ENCODE data around the gene VAV2. TPM values are rescaled to one million over a fixed set of nuclear protein-coding genes. Genes with fewer than 3 reads are reported as not detected.

The VAV2 gene
- total RNA-seq, 1 donor from 2014 or later, result 61.9 TPM

DNA sequence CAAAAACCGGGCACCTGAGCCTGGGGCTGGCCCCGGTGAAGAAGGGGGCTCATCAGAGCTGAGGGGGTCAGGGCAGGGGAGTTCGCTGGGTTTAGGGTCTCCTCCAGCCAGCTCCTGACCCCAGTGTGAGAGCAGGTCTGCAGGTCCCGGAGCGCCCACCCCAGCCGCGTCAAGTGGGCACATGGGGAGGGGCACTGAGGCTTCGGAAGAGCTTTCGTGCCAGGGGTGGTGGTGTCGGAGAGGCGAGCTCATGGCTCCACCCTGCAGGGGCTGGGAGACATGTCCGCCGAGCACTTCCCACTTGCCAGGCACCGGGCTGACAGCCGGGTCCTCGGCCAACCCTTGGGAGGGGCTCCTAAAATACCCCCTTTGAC is 13.2 kb downstream of the VAV2 start:
- Mint-ChIP-seq H3K27ac (no peak overlapping the region), H3K4me1 (peaks cover 37% of the 10 kb centered on the region), H3K4me3 (no peak overlapping the region), H3K9me3 (no peaks in the 10 kb centered on the region), H3K27me3 (ENCODE audit: low read depth) (no peaks in the 10 kb centered on the region), H3K36me3 (no peaks in the 10 kb centered on the region)
- TF ChIP-seq, protein P1, sequence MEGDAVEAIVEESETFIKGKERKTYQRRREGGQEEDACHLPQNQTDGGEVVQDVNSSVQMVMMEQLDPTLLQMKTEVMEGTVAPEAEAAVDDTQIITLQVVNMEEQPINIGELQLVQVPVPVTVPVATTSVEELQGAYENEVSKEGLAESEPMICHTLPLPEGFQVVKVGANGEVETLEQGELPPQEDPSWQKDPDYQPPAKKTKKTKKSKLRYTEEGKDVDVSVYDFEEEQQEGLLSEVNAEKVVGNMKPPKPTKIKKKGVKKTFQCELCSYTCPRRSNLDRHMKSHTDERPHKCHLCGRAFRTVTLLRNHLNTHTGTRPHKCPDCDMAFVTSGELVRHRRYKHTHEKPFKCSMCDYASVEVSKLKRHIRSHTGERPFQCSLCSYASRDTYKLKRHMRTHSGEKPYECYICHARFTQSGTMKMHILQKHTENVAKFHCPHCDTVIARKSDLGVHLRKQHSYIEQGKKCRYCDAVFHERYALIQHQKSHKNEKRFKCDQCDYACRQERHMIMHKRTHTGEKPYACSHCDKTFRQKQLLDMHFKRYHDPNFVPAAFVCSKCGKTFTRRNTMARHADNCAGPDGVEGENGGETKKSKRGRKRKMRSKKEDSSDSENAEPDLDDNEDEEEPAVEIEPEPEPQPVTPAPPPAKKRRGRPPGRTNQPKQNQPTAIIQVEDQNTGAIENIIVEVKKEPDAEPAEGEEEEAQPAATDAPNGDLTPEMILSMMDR (IDR thresholded peaks at IDR 0.05; ENCODE audit: unreplicated experiment), result no peak
- no peak for DNase-seq (ENCODE audit: low spot score in 2 of 2, unreplicated experiment in 2 of 2)

DNA sequence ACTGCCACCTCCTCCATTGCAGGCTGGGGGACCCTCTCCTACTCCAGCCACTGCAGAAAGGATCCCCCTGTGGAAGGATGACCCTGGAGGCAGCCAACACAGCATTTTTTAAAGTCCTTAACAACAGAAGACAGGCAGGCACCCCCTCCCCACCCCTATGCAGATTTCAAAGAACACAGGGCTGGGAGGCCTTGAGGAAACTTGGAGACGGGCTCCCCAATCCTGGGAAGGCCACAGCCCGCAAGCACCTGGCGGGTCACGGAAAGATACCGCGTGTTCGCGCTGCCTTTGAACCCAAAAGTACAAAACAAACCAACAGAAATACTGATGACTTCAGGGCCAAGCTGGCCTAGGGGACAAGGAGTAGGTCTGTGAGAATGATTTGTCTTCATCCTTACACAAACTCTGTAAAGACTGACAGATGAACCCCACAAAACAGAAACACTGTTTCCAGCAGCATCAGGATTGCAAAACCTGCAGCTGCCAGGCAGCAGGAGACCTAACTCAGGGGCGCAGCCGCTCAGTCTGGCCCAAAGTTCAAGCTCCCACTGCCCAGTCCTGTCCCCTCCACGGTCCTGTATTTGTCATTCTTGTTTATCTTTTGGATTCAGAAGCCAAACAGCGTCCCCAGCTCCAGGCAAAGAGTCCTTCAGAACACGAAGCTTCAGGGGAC is 13.8 kb downstream of the VAV2 start:
- H3K9me3 Mint-ChIP-seq, result no peaks in the 10 kb centered on the region
- H3K36me3 Mint-ChIP-seq, result no peaks in the 10 kb centered on the region
- TF ChIP-seq, protein P1 (IDR thresholded peaks at IDR 0.05; ENCODE audit: unreplicated experiment), result no peak
- DNase-seq (ENCODE audit: low spot score in 2 of 2, unreplicated experiment in 2 of 2), result no peak
- no peak overlapping the region for H3K4me3 Mint-ChIP-seq
- H3K4me1 Mint-ChIP-seq, result peaks cover 40% of the 10 kb centered on the region
- no peak overlapping the region for H3K27ac Mint-ChIP-seq
- no peaks in the 10 kb centered on the region for H3K27me3 Mint-ChIP-seq (ENCODE audit: low read depth)

DNA sequence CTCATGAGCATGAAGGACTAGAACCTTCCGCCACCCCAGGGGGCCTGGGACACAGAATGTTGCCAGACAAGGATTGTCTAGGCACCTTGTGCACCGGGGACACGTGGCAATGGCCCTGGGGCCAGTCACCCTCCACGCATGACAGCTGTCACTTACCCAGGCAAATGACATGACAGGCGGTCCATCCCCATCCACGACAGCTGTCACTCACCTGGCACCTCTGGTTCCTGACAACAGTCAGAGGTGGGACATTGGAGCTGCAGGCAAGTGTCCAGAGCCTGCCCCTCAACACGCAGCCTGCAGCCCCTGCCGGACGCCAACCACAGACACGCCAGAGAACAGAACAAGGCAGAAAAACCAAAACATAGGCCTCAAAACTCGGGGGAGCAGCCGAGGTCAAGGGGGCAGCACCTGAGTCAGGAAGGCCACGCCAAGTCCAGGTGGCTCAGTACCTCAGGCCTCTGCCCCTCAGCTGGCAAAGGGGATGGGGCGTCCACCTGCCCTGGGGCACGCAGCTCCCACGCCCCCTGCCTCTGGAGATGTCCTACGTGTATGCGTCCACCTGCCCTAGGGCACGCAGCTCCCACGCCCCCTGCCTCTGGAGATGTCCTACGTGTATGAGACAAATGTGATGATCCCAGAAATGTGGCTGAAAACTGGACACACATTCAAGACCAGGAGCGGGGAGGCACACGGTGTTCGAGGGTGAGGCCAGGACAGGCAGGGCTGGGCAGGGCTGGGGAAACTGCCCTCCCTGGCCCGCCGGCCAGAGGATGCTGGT is 14.5 kb downstream of the VAV2 start:
- H3K9me3 Mint-ChIP-seq, result no peaks in the 10 kb centered on the region
- no peak for DNase-seq (ENCODE audit: low spot score in 2 of 2, unreplicated experiment in 2 of 2)
- H3K36me3 Mint-ChIP-seq, result no peaks in the 10 kb centered on the region
- H3K27me3 Mint-ChIP-seq (ENCODE audit: low read depth), result no peaks in the 10 kb centered on the region
- peaks cover 43% of the 10 kb centered on the region for H3K4me1 Mint-ChIP-seq
- TF ChIP-seq, protein P1 (IDR thresholded peaks at IDR 0.05; ENCODE audit: unreplicated experiment), result no peak
- no peak overlapping the region for H3K27ac Mint-ChIP-seq
- no peak overlapping the region for H3K4me3 Mint-ChIP-seq

DNA sequence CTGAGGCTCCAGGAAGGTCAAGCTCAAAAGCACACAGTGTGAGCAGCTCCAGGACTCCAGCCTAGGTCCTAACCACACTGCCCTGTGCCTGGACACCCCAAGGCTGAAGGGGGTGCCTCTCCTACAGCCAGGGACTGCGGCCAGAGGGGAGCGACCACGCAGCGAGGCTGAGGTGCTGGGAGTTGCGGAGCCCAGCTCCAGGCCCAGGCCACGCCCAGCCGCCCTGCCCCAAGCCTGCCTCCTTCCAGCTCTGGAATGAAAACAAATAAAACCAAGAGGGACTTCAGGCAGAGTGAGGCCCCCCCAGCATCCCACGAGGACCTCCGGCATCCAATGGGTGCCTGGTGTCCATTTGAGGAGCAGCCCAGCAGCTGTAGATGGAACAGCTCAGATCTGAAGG is 15.2 kb downstream of the VAV2 start:
- Mint-ChIP-seq H3K9me3 (no peaks in the 10 kb centered on the region), H3K36me3 (no peaks in the 10 kb centered on the region), H3K4me3 (no peak overlapping the region), H3K27me3 (ENCODE audit: low read depth) (no peaks in the 10 kb centered on the region), H3K27ac (no peak overlapping the region), H3K4me1 (peaks cover 49% of the 10 kb centered on the region)
- DNase-seq (ENCODE audit: low spot score in 2 of 2, unreplicated experiment in 2 of 2), result no peak
- TF ChIP-seq, protein P1 (IDR thresholded peaks at IDR 0.05; ENCODE audit: unreplicated experiment), result no peak

DNA sequence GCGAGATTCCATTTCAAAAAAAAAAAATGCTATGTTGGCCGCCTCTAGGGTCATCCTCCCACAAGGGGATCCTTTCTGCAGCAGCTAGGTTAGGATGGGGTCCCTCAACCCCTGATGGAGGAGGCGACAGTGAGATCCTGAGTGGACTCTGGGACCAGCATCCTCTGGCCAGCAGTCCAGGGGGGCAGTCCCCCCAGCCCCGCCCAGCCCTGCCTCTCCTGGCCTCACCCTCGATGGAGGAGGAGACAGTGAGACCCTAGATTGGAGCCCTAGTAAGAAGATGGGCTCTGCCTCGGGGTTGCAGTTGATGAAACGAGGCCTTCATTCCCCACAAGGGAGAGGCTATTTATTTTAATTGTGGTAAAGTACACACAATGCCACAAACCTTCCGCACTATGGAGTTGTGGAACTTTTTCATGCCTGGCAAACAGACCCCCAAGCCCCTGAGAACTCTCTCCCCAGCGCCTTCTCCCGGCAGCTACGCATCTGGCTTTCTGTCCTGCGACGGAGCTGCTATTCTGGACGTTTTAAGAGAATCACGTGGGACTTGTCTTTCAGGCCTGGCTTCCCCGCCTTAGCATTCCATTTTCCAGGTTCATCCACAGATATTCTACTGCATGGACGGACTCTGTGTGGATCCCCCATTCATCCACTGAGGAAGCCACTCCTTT is 15.8 kb downstream of the VAV2 start:
- no peaks in the 10 kb centered on the region for H3K9me3 Mint-ChIP-seq
- H3K36me3 Mint-ChIP-seq, result no peaks in the 10 kb centered on the region
- DNase-seq (ENCODE audit: low spot score in 2 of 2, unreplicated experiment in 2 of 2), result no peak
- no peaks in the 10 kb centered on the region for H3K27me3 Mint-ChIP-seq (ENCODE audit: low read depth)
- H3K4me3 Mint-ChIP-seq, result no peak overlapping the region
- TF ChIP-seq, protein P1 (IDR thresholded peaks at IDR 0.05; ENCODE audit: unreplicated experiment), result no peak
- peaks cover 51% of the 10 kb centered on the region for H3K4me1 Mint-ChIP-seq
- no peak overlapping the region for H3K27ac Mint-ChIP-seq

Data from mesothelial cell of epicardium (in vitro differentiated cells).